ENCODE data around the gene PCBP3. TPM values are rescaled to one million over a fixed set of nuclear protein-coding genes. Genes with fewer than 3 reads are reported as not detected.

PCBP3 gene
- total and polyA plus RNA-seq, 2 of the 13 experiments (the other 11 are each of a cell fraction or from before 2014, with no cell fraction given): not detected

DNA sequence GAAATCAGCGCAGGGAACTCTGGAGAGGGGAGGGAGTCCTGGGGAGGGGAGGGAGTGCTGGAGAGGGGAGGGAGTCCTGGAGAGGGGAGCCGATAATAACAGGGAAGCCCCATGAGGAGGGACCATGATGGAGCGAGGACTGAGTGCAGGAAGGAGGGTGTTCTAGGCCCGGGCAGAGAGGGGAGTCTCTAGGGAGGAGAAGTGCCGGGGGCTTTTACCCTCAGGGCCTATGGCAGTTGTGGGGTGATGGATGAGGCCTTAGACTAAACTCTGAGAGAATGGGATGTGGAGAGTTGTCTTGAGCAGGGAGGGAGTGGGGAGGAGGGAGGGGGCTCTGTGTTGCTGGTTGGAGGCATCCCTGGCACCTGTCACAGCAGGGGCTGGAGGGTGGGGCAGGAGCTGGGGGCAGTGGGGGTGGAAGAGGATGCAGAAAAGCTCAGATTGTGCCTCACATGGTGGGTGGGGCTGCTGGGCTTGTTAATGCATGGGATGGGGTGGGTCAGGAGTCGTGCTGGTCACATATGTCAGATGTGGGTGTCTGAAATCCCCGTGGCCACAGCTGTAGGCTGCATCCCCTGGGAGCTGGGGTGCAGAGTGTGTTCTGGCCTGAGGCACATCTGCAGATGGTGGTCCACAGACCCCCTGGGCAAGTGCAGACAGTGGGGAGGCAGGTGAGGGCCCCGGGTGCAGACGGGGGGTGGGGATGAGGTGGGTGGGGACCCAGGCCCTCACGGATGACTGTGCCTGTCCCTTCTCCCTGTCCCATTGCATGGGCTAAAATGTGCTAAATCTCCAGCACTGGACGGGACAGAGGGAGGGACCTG, 249.6 kb downstream of the PCBP3 start:
- H3K79me2 ChIP-seq (ENCODE audit: insufficient read depth, low read length): no peaks in the 10 kb centered on the region
- no peak for ATAC-seq
- no peaks in the 10 kb centered on the region for H3K4me1 ChIP-seq (ENCODE audit: insufficient read depth, low read length)
- no peak overlapping the region for H2AFZ ChIP-seq (ENCODE audit: low read length)
- no peak overlapping the region for H3K4me2 ChIP-seq (ENCODE audit: low read depth, low read length)
- POLR2A ChIA-PET: no interaction called here
- in situ Hi-C loops (cut with HindIII; ENCODE audit: extremely low pct_ligation_motif_present, low pct_unique_long_range_greater_than_20kb): no loop called here
- 9% methylated on average over 8 of the region's 11 CpGs for WGBS (ENCODE audit: low lambda C conversion rate)
- no TSS peak for BruUV-seq (replicated peaks)
- H4K20me1 ChIP-seq (ENCODE audit: insufficient read depth, low read length): no peaks in the 10 kb centered on the region
- intact Hi-C loops (cut with micrococcal nuclease; ENCODE audit: unreplicated experiment): no loop called here
- TF ChIP-seq ZNF546 (CRISPR knock-in tag; conservative IDR thresholded peaks at IDR 0.05) (no peak), NR3C1 (CRISPR knock-in tag; IDR thresholded peaks at IDR 0.05) (no peak), MED1 (CRISPR knock-in tag; IDR thresholded peaks at IDR 0.05) (no peak), ZNF879 (CRISPR knock-in tag; IDR thresholded peaks at IDR 0.05) (no peak), ZNF777 (CRISPR knock-in tag; IDR thresholded peaks at IDR 0.05) (no peak), SNAPC2 (CRISPR knock-in tag; IDR thresholded peaks at IDR 0.05) (no peak), KLF6 (CRISPR knock-in tag; IDR thresholded peaks at IDR 0.05) (no peak), ETS1 (CRISPR knock-in tag; IDR thresholded peaks at IDR 0.05) (no peak)
- H3K27ac ChIP-seq (ENCODE audit: extremely low read length, insufficient read depth, low read length): no peak overlapping the region
- H3K36me3 ChIP-seq (replicated peaks in 1 of 2; ENCODE audit: control insufficient read depth in 1 of 2, insufficient read depth in 2 of 2, low read length in 2 of 2): no peaks in the 10 kb centered on the region
- no peak overlapping the region for H3K9ac ChIP-seq (ENCODE audit: insufficient read depth, low read depth, low read length)
- no peaks in the 10 kb centered on the region for H3K9me3 ChIP-seq (ENCODE audit: low read length)
- CTCF ChIA-PET (ENCODE audit: low intra/inter-chr PET ratio, low total read pairs): no interaction called here
- peaks cover 16 to 71% of the 10 kb centered on the region in 2 experiments; a peak in 4 of 5 replicates for H3K27me3 ChIP-seq (ENCODE audit: control insufficient read depth in 1 of 2, insufficient read depth in 2 of 2, low read length in 2 of 2)
- no peak for DNase-seq (ENCODE audit: low spot score)
- H3K4me3 ChIP-seq (replicated peaks in 1 of 3; ENCODE audit: insufficient read depth in 1 of 3, low read depth in 2 of 3, low read length in 3 of 3): no peak overlapping the region
- no peak for FAIRE-seq

Measured in HepG2 (cell line).